HepG2 (cell line): ENCODE results near the gene HAS3. TPM values are rescaled to one million over a fixed set of nuclear protein-coding genes. Genes with fewer than 3 reads are reported as not detected.
A peak's percentile ranks its signal among the peaks of the same experiment; 100 is the strongest.

Source experiments
- AKAP8 ChIP-seq: sonication (generic); formaldehyde crosslinking; IDR thresholded peaks from 2 replicates; pipeline ENCODE4 v1.5.1; 2020; ENCODE audit warnings: mild to moderate bottlenecking, missing genetic modification reagents
- CBX2 ChIP-seq, 2 experiments: fragments of 200-600 bp in 1 of 2; sonication (generic); formaldehyde crosslinking in 1 of 2; IDR thresholded peaks; 2 replicates each; pipeline versions ENCODE4 v1.7.0 to v1.8.1; 2018 to 2022; ENCODE audit warnings: low read depth in 2 of 2, low read length in 1 of 2, mild to moderate bottlenecking in 1 of 2, missing genetic modification reagents in 1 of 2
- CCAR2 ChIP-seq: fragments of 200-400 bp; formaldehyde crosslinking; optimal IDR thresholded peaks from 2 replicates; pipeline ENCODE3; 2018; ENCODE audit warnings: low read depth, mild to moderate bottlenecking, low read length, moderate library complexity
- CREM ChIP-seq, 2 experiments: sonication (generic) in 1 of 2; formaldehyde crosslinking in 1 of 2; IDR thresholded peaks; 2 replicates each; pipeline versions ENCODE4 v1.4.0 to v1.6.1; 2016 to 2020; ENCODE audit warnings: antibody characterized with exemption in 1 of 2, mild to moderate bottlenecking in 1 of 2, missing genetic modification reagents in 1 of 2
- HIVEP1 ChIP-seq: sonication (generic); formaldehyde crosslinking; IDR thresholded peaks from 2 replicates; pipeline ENCODE4 v1.4.0; 2020; ENCODE audit warnings: mild to moderate bottlenecking, missing genetic modification reagents
- HMG20A ChIP-seq: IDR thresholded peaks from 2 replicates; pipeline ENCODE4 v1.6.1; 2016; ENCODE audit warnings: borderline replicate concordance
- HNRNPLL ChIP-seq: fragments of 200-400 bp; formaldehyde crosslinking; IDR thresholded peaks from 2 replicates; pipeline ENCODE4 v1.6.1; 2017; ENCODE audit warnings: mild to moderate bottlenecking, low read depth, low read length; ENCODE audit not compliant: poor library complexity, severe bottlenecking
- HOXA3 ChIP-seq: sonication (generic); formaldehyde crosslinking; IDR thresholded peaks from 2 replicates; pipeline ENCODE4 v1.5.0; 2020; ENCODE audit warnings: missing genetic modification reagents
- ISX ChIP-seq: sonication (generic); formaldehyde crosslinking; conservative IDR thresholded peaks from 2 replicates; pipeline ENCODE4 v1.5.0; 2020; ENCODE audit warnings: missing genetic modification reagents
- KDM4B ChIP-seq: sonication (generic); formaldehyde crosslinking; IDR thresholded peaks from 2 replicates; pipeline ENCODE4 v1.4.0; 2020; ENCODE audit warnings: missing genetic modification reagents
- KLF15 ChIP-seq: sonication (generic); formaldehyde crosslinking; IDR thresholded peaks from 2 replicates; pipeline ENCODE4 v1.8.1; 2023; ENCODE audit warnings: borderline replicate concordance, mild to moderate bottlenecking, inconsistent platforms, missing genetic modification reagents, mixed read lengths
- MLLT10 ChIP-seq: sonication (generic); formaldehyde crosslinking; IDR thresholded peaks from 2 replicates; pipeline ENCODE4 v1.4.0; 2020; ENCODE audit warnings: missing genetic modification reagents
- NFATC3 ChIP-seq: sonication (generic); formaldehyde crosslinking; IDR thresholded peaks from 2 replicates; pipeline ENCODE4 v1.5.1; 2020; ENCODE audit warnings: mild to moderate bottlenecking, missing genetic modification reagents
- NFE2 ChIP-seq: sonication (generic); formaldehyde crosslinking; IDR thresholded peaks from 2 replicates; pipeline ENCODE4 v1.4.0; 2020; ENCODE audit warnings: missing genetic modification reagents
- NFIB ChIP-seq: sonication (generic); formaldehyde crosslinking; IDR thresholded peaks from 2 replicates; pipeline ENCODE4 v1.9.0; 2021; ENCODE audit warnings: missing genetic modification reagents, mild to moderate bottlenecking, borderline replicate concordance
- RARA ChIP-seq: IDR thresholded peaks from 2 replicates; pipeline ENCODE4 v1.6.1; 2016; ENCODE audit warnings: missing genetic modification reagents, missing compliant biosample characterization
- RARG ChIP-seq: sonication (generic); formaldehyde crosslinking; IDR thresholded peaks from 2 replicates; pipeline ENCODE4 v1.4.0; 2020; ENCODE audit warnings: low read depth, mild to moderate bottlenecking, missing genetic modification reagents
- SPEN ChIP-seq: sonication (generic); formaldehyde crosslinking; IDR thresholded peaks from 2 replicates; pipeline ENCODE4 v1.5.1; 2020; ENCODE audit warnings: low read depth, mild to moderate bottlenecking, missing genetic modification reagents
- ZKSCAN8 ChIP-seq: IDR thresholded peaks from 2 replicates; pipeline ENCODE4 v1.6.1; 2016; ENCODE audit warnings: borderline replicate concordance, missing genetic modification reagents, missing compliant biosample characterization
- ZNF207 ChIP-seq: fragments of 450-650 bp; IDR thresholded peaks from 2 replicates; pipeline ENCODE4 v1.6.1; 2016; ENCODE audit warnings: antibody characterized with exemption, borderline replicate concordance
- ZNF263 ChIP-seq: sonication (generic); formaldehyde crosslinking; IDR thresholded peaks from 2 replicates; pipeline ENCODE4 v1.4.0; 2020; ENCODE audit warnings: missing genetic modification reagents
- ZNF432 ChIP-seq: sonication (generic); formaldehyde crosslinking; IDR thresholded peaks from 2 replicates; pipeline ENCODE4 v1.5.0; 2020; ENCODE audit warnings: missing genetic modification reagents, mild to moderate bottlenecking, borderline replicate concordance
- ZNF557 ChIP-seq: sonication (generic); formaldehyde crosslinking; IDR thresholded peaks from 2 replicates; pipeline ENCODE4 v1.4.0; 2020; ENCODE audit warnings: missing genetic modification reagents
- polyA plus RNA-seq, 8 experiments: library from polyadenylated mRNA; depleted of rRNA in 3 of 8; stranded (reverse) in 7 of 8; unstranded in 1 of 8; fragments of >200 nt; fragmentation: Illumina TruSeq in 4 of 8; extraction: Trizol in 4 of 8; gene quantifications; 2 replicates each; pipeline versions ENCODE4 v1.2.1 to v1.2.3, GENCODE V29; 2011 to 2016; ENCODE audit warnings: low read depth in 4 of 8, missing spikeins in 1 of 8, mixed read lengths in 1 of 8; ENCODE audit not compliant: insufficient read depth in 1 of 8
- total RNA-seq, 5 experiments: library from RNA; depleted of rRNA; stranded (reverse); fragments of >200 nt; fragmentation: Illumina TruSeq; extraction: Trizol; gene quantifications; 2 replicates each; pipeline ENCODE4 v1.2.3, GENCODE V29; 2016; ENCODE audit warnings: low read depth in 1 of 5
- TF ChIP-seq, protein P1 (sequence below): sonication (generic); formaldehyde crosslinking; IDR thresholded peaks from 2 replicates; pipeline ENCODE4 v1.5.0; 2020; ENCODE audit warnings: mild to moderate bottlenecking, missing genetic modification reagents
- TF ChIP-seq, protein P2 (sequence below): sonication (generic); IDR thresholded peaks from 2 replicates; pipeline ENCODE4 v1.6.1; 2016; ENCODE audit warnings: low read depth, borderline replicate concordance

HAS3 gene
- total and polyA plus RNA-seq, 2 of the 13 experiments (the other 11 are each of a cell fraction or from before 2014, with no cell fraction given) = 0.04 to 0.30 TPM

GRCh38 chr16:69089091-69089910 lies 16.2 kb upstream of the HAS3 start (continued):
- peak; percentile 84; the same call in 1 of the 2 replicates for TF ChIP-seq NFIB
- no peak for TF ChIP-seq CCAR2
- TF ChIP-seq, protein P1, sequence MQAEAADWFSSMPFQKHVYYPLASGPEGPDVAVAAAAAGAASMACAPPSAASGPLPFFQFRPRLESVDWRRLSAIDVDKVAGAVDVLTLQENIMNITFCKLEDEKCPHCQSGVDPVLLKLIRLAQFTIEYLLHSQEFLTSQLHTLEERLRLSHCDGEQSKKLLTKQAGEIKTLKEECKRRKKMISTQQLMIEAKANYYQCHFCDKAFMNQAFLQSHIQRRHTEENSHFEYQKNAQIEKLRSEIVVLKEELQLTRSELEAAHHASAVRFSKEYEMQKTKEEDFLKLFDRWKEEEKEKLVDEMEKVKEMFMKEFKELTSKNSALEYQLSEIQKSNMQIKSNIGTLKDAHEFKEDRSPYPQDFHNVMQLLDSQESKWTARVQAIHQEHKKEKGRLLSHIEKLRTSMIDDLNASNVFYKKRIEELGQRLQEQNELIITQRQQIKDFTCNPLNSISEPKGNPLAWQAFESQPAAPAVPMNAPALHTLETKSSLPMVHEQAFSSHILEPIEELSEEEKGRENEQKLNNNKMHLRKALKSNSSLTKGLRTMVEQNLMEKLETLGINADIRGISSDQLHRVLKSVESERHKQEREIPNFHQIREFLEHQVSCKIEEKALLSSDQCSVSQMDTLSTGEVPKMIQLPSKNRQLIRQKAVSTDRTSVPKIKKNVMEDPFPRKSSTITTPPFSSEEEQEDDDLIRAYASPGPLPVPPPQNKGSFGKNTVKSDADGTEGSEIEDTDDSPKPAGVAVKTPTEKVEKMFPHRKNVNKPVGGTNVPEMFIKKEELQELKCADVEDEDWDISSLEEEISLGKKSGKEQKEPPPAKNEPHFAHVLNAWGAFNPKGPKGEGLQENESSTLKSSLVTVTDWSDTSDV (CRISPR knock-in tag) = no peak
- TF ChIP-seq HIVEP1 = 0 out of 2 replicates have a peak, but pooled peaks have one; percentile 22
- no peak for TF ChIP-seq ZNF557 (CRISPR knock-in tag)
- peak; percentile 98 for TF ChIP-seq ZNF263 (CRISPR knock-in tag)
- TF ChIP-seq HNRNPLL = no peak
- TF ChIP-seq CBX2 (IDR thresholded peaks at IDR 0.05; ENCODE audit: low read depth, low read length) = no peak
- TF ChIP-seq CBX2 (CRISPR knock-in tag; IDR thresholded peaks at IDR 0.05; ENCODE audit: low read depth) = no peak
- TF ChIP-seq RARG = no peak
- TF ChIP-seq NFATC3 (CRISPR knock-in tag) = 0 out of 2 replicates have a peak, but pooled peaks have one; percentile 44
- TF ChIP-seq AKAP8 (CRISPR knock-in tag) = peak; percentile 77; the same call in 1 of the 2 replicates
- no peak for TF ChIP-seq NFE2 (CRISPR knock-in tag)
- TF ChIP-seq RARA = peak; percentile 6; the same call in 1 of the 2 replicates
- TF ChIP-seq KDM4B (CRISPR knock-in tag) = 0 out of 2 replicates have a peak, but pooled peaks have one; percentile 15
- no peak for TF ChIP-seq CREM (IDR thresholded peaks at IDR 0.05)
- TF ChIP-seq CREM (CRISPR knock-in tag; IDR thresholded peaks at IDR 0.05) = no peak
- peak; percentile 49; the same call in 1 of the 2 replicates for TF ChIP-seq HOXA3 (CRISPR knock-in tag)
- TF ChIP-seq ZNF207 = no peak
- TF ChIP-seq ISX (CRISPR knock-in tag) = no peak
- no peak for TF ChIP-seq HMG20A
- peak; percentile 40; the same call in 1 of the 2 replicates for TF ChIP-seq SPEN
- TF ChIP-seq KLF15 (CRISPR knock-in tag) = no peak
- TF ChIP-seq ZKSCAN8 = no peak
- TF ChIP-seq, protein P2, sequence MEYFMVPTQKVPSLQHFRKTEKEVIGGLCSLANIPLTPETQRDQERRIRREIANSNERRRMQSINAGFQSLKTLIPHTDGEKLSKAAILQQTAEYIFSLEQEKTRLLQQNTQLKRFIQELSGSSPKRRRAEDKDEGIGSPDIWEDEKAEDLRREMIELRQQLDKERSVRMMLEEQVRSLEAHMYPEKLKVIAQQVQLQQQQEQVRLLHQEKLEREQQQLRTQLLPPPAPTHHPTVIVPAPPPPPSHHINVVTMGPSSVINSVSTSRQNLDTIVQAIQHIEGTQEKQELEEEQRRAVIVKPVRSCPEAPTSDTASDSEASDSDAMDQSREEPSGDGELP = peak; percentile 6; the same call in 1 of the 2 replicates
- TF ChIP-seq MLLT10 (CRISPR knock-in tag) = no peak
- TF ChIP-seq ZNF432 = no peak
